AG09319 (cell line): Measurements from ENCODE around the gene CTSA.
"Not testable (repeated sequence)": the region's sequence is repeated elsewhere in the genome, so short reads cannot be mapped to it uniquely, and the experiment has no call there.

Source experiments
- DNase-seq: peaks from one replicate; pipeline ENCODE4 v3.0.0-alpha.2; 2010; ENCODE audit warnings: low read depth; ENCODE audit errors: extremely low read depth
- TF ChIP-seq, protein P1 (sequence below): IDR thresholded peaks from 2 replicates; pipeline ENCODE4 v1.5.1; 2011; ENCODE audit warnings: low read depth, mild to moderate bottlenecking, inconsistent platforms, low read length, moderate library complexity

CTSA gene

DNA sequence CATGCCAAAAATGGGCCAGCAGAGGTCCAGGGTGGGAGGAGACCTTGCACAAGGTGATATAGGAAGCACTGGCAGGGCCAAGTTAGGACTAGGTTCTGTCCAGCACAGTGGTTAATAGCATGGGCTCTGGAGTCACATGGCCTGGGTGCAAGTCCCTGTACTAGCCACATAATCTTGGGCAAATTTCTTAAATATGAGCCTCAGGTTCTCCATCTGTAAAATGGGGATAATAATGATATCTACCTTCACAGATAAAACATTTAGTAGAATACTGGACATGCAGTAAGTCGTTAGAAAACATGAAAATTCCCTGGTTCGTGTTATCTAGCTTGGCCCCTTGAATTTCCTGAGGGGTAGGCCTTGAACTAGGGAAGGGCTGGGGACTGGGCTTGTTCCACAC, 6.2 kb downstream of the CTSA start:
- TF ChIP-seq, protein P1, sequence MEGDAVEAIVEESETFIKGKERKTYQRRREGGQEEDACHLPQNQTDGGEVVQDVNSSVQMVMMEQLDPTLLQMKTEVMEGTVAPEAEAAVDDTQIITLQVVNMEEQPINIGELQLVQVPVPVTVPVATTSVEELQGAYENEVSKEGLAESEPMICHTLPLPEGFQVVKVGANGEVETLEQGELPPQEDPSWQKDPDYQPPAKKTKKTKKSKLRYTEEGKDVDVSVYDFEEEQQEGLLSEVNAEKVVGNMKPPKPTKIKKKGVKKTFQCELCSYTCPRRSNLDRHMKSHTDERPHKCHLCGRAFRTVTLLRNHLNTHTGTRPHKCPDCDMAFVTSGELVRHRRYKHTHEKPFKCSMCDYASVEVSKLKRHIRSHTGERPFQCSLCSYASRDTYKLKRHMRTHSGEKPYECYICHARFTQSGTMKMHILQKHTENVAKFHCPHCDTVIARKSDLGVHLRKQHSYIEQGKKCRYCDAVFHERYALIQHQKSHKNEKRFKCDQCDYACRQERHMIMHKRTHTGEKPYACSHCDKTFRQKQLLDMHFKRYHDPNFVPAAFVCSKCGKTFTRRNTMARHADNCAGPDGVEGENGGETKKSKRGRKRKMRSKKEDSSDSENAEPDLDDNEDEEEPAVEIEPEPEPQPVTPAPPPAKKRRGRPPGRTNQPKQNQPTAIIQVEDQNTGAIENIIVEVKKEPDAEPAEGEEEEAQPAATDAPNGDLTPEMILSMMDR, result no peak
- DNase-seq, result no peak

DNA sequence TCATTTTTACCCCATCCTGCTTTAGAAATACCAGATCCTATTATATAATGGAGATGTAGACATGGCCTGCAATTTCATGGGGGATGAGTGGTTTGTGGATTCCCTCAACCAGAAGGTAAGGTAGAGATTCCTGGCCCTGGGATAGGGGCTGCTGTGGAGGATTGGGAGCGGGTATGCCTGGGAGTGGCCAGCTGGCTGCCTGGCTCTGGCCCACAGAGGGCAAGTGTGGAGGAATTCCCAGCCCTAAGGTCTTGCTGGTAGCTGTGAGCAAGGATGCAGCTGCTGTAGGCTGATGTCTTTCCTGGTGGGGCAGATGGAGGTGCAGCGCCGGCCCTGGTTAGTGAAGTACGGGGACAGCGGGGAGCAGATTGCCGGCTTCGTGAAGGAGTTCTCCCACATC, 6.6 kb downstream of the CTSA start:
- no peak for DNase-seq
- TF ChIP-seq, protein P1, result no peak

DNA sequence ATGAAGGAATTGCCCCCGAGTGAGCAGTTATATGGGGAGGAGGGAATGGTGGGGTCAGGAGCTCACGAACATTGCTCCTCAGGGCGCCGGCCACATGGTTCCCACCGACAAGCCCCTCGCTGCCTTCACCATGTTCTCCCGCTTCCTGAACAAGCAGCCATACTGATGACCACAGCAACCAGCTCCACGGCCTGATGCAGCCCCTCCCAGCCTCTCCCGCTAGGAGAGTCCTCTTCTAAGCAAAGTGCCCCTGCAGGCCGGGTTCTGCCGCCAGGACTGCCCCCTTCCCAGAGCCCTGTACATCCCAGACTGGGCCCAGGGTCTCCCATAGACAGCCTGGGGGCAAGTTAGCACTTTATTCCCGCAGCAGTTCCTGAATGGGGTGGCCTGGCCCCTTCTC, 7.2 kb downstream of the CTSA start:
- no peak for DNase-seq
- TF ChIP-seq, protein P1, result no peak

DNA sequence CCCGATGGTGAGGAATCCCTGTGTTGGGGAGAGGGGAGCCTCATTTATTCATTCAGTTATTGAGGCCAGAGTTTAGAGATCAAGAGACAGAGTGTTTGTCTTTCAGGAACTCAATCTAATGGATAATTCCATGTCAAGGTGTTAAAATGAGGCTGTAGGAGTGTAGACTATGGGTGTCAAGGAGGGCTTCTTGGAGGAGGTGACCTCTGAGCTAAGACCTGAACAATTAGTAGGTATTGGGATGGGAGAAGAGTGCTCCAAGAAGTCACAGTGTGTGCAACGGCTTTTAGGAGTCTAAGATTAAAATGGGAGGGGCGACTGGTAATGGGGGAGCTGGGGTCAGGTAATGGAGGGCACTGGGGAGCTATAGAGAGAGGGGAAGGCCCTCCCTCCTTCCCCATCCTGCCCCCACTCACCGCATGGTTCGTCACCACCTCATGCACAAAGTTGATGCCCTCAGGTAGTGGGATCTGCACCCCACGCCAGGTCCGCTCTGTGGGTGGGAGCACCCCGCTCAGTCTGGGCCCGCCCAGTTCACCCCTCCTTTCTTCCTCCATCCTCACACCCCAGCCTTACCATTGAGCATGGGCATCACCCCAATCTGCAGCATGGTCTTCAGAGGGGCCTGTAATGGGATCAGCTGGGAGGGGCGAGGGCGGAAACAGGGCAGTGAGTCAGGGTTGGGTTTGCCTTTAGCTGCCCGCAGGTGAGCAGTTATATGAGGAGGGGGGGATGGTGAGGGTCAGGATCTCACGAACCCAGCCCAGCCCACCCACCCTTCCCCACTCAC, 8.1 kb downstream of the CTSA start:
- TF ChIP-seq, protein P1, result no peak
- no peak for DNase-seq

DNA sequence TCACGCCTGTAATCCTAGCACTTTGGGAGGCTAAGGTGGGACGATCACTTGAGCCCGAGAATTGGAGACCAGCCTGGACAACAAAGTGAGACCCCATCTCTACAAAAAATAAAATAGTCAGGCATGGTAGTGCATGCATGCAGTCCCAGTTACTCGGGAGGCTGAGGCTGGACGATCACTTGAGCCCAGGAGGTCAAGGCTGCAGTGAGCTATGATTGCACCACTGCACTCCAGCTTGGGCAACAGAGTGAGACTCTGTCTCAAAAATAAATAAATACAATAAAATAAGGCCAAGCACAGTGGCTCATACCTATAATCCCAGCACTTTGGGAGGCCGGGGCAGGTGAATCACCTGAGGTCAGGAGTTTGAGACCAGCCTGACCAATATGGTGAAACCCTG, 10.2 kb downstream of the CTSA start:
- DNase-seq, result not testable (repeated sequence)

DNA sequence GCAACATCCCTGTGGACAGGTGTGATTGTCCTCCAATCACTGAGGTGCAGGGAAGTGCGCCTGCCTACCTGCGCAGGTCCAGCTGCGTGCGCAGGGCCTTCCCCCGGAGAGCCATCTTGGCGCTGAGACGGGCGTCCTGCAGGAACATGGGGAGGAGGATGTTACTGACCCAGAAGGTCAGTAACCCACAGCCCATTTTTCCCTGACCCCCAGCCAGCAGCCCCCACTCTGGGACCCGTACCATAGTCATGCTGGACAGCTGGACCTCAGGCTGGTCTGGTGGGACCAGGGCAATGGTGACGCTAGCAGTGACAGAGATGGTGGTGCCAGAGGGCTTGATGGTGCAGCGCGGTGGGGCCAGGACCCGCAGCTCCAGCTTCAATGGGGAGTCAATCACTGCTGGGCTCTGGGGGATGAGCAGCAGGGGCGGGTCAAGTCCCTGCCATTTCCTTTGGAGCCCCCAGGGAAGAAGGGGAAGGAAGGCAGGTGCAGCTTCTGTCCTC, 11.1 kb downstream of the CTSA start:
- DNase-seq, result no peak

DNA sequence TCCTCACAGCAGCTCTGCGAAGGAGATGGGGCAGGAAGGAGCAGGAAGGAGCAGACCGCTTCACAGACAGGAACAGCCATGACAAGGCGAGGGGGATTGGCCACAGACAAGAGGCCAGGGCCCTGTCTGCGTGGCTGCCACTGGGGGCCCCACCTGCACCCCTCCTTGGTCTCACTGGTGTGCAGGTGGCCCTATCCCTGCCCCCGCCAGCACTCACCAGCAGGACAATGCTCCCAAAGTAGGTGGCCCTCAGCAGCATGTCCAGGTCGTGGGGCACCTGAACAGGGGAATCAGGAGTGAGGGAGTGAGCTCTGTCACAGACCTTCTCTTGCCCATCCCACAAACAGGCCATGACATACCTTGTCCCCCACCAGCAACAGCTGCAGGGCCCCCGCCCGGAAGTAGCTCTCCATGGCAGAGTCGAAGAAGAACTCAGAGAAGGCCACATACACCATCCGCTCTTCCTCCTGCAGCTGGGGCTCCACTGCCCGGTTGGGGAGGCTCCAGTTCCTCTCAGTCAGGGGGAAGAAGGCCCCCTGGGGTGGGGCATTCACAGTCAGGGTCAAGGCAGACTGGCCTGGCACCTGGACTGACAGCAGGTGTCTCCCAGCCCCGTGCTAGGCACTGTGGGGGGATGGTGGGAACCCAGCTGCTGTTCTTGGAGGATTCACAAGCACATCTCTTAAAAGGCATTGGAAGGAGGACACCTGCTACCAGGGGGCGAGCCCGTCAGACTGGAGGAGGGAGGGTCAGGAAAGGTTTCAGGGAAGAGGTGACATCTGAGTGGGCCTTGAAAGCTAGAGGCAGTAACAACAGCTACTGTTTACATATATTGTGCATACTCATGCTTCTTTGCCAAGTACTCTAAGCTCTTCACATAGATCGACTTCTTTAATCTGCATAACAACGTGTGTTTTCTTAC, 13.7 kb downstream of the CTSA start:
- DNase-seq, result no peak
- TF ChIP-seq, protein P1, result no peak

More for the DNA sequence above, 11.1 kb downstream of the CTSA start:
- TF ChIP-seq, protein P1, result no peak
